Mesenchymal stem cell (in vitro differentiated cells and primary cell): ENCODE measurements around the gene SREBF1.

Experiments used
- DNase-seq: peaks from one replicate; pipeline ENCODE4 v3.0.0-alpha.2; 2013
- H2AFZ ChIP-seq: one replicate; pipeline ENCODE4 v1.6.1; 2013; ENCODE audit warnings: low read depth, mild to moderate bottlenecking, control low read depth, inconsistent platforms, low read length, moderate library complexity
- H2AK5ac ChIP-seq: 2 replicates; pipeline ENCODE4 v1.6.1; 2013; ENCODE audit warnings: low read length, moderate library complexity, mild to moderate bottlenecking, inconsistent platforms; ENCODE audit not compliant: severe bottlenecking
- H2BK120ac ChIP-seq: one replicate; pipeline ENCODE4 v1.6.1; 2013; ENCODE audit warnings: low read depth, mild to moderate bottlenecking, inconsistent platforms, low read length, moderate library complexity
- H2BK12ac ChIP-seq, 2 experiments: one replicate each; pipeline ENCODE4 v1.6.1; 2013; ENCODE audit warnings: inconsistent platforms in 2 of 2, low read length in 2 of 2, mild to moderate bottlenecking in 2 of 2, moderate library complexity in 2 of 2, control low read depth in 1 of 2
- H2BK15ac ChIP-seq: one replicate; pipeline ENCODE4 v1.6.1; 2013; ENCODE audit warnings: mild to moderate bottlenecking, low read depth, inconsistent platforms; ENCODE audit not compliant: poor library complexity, severe bottlenecking
- H2BK5ac ChIP-seq: 2 replicates; pipeline ENCODE4 v1.6.1; 2013; ENCODE audit warnings: low read depth, mild to moderate bottlenecking, low read length, control low read depth, inconsistent platforms; ENCODE audit not compliant: poor library complexity, severe bottlenecking
- H3K14ac ChIP-seq, 2 experiments: one replicate each; pipeline ENCODE4 v1.6.1; 2013; ENCODE audit warnings: inconsistent platforms in 2 of 2, low read length in 2 of 2, control low read depth in 1 of 2, mild to moderate bottlenecking in 1 of 2, moderate library complexity in 1 of 2
- H3K18ac ChIP-seq, 2 experiments: one replicate each; pipeline ENCODE4 v1.6.1; 2013; ENCODE audit warnings: inconsistent platforms in 2 of 2, low read length in 2 of 2, control low read depth in 1 of 2, low read depth in 1 of 2, mild to moderate bottlenecking in 1 of 2
- H3K23ac ChIP-seq, 2 experiments: one replicate each; pipeline ENCODE4 v1.6.1; 2013; ENCODE audit warnings: inconsistent platforms in 2 of 2, low read length in 2 of 2, mild to moderate bottlenecking in 2 of 2, moderate library complexity in 2 of 2, control low read depth in 1 of 2
- H3K27ac ChIP-seq: 2 replicates; pipeline ENCODE4 v1.5.1; 2013; ENCODE audit warnings: mild to moderate bottlenecking, moderate library complexity, low read length, control low read depth, inconsistent platforms; ENCODE audit not compliant: poor library complexity, severe bottlenecking
- H3K27me3 ChIP-seq, 2 experiments: 2 replicates each; pipeline versions ENCODE4 v1.6.1 to v1.7.0; 2013; ENCODE audit warnings: low read length in 2 of 2, mild to moderate bottlenecking in 2 of 2, moderate library complexity in 2 of 2, control low read depth in 1 of 2, inconsistent platforms in 1 of 2; ENCODE audit not compliant: control insufficient read depth in 1 of 2, insufficient read depth in 1 of 2
- H3K36me3 ChIP-seq, 2 experiments: 2 replicates each; pipeline versions ENCODE4 v1.6.1 to v1.7.0; 2013; ENCODE audit warnings: low read length in 2 of 2, control low read depth in 1 of 2, inconsistent platforms in 1 of 2, low read depth in 1 of 2, mild to moderate bottlenecking in 1 of 2; ENCODE audit not compliant: insufficient read depth in 2 of 2, control insufficient read depth in 1 of 2
- H3K4ac ChIP-seq, 2 experiments: one replicate each; pipeline ENCODE4 v1.6.1; 2013; ENCODE audit warnings: inconsistent platforms in 2 of 2, low read length in 2 of 2, mild to moderate bottlenecking in 2 of 2, moderate library complexity in 2 of 2, control low read depth in 1 of 2, low read depth in 1 of 2
- H3K4me1 ChIP-seq: 2 replicates; pipeline ENCODE4 v1.6.1; 2013; ENCODE audit warnings: low read depth, low read length, control low read depth; ENCODE audit not compliant: control insufficient read depth, insufficient read depth
- H3K4me2 ChIP-seq: 2 replicates; pipeline ENCODE4 v1.6.1; 2013; ENCODE audit warnings: low read length, mild to moderate bottlenecking, inconsistent platforms; ENCODE audit not compliant: poor library complexity, severe bottlenecking
- H3K4me3 ChIP-seq, 2 experiments: 2 replicates each; pipeline versions ENCODE4 v1.5.1 to v1.7.0; 2013; ENCODE audit warnings: low read length in 2 of 2, mild to moderate bottlenecking in 2 of 2, control low read depth in 1 of 2, low read depth in 1 of 2; ENCODE audit not compliant: insufficient read depth in 1 of 2
- H3K79me1 ChIP-seq: replicated peaks from 2 replicates; pipeline ENCODE4 v1.6.1; 2013; ENCODE audit warnings: mild to moderate bottlenecking, control low read depth, low read length, inconsistent platforms; ENCODE audit not compliant: poor library complexity, severe bottlenecking
- H3K9ac ChIP-seq: 2 replicates; pipeline ENCODE4 v1.7.0; 2013; ENCODE audit warnings: mild to moderate bottlenecking, low read length, moderate library complexity
- H3K9me3 ChIP-seq: 2 replicates; pipeline ENCODE4 v1.7.0; 2013; ENCODE audit warnings: mild to moderate bottlenecking, low read length; ENCODE audit not compliant: control insufficient read depth
- H4K8ac ChIP-seq: one replicate; pipeline ENCODE4 v1.6.1; 2013; ENCODE audit warnings: inconsistent platforms, mild to moderate bottlenecking, low read length, moderate library complexity
- H4K91ac ChIP-seq: one replicate; pipeline ENCODE4 v1.6.1; 2013; ENCODE audit warnings: mild to moderate bottlenecking, low read length, inconsistent platforms
- WGBS: methylation state at CpG from one replicate; pipeline ENCODE4 v1.1.7; 2013; ENCODE audit warnings: mixed read lengths; 5-methylcytosine and 5-hydroxymethylcytosine counted together

SREBF1 gene

GRCh38 chr17:17814162-17815061 lies 22.4 kb downstream of the SREBF1 start:
- H3K4ac ChIP-seq = no peak overlapping the region
- H3K23ac ChIP-seq = no peak overlapping the region
- H2BK120ac ChIP-seq = no peak overlapping the region
- H3K18ac ChIP-seq = no peak overlapping the region
- no peak overlapping the region for H2BK15ac ChIP-seq
- no peak for DNase-seq
- H3K27ac ChIP-seq = no peak overlapping the region
- H4K91ac ChIP-seq = peak overlapping the region; percentile 53
- H3K14ac ChIP-seq = no peak overlapping the region
- no peak overlapping the region for H3K4me2 ChIP-seq
- WGBS = 95% methylated on average over 20 of the region's 20 CpGs
- H2BK12ac ChIP-seq = no peak overlapping the region
- H2BK5ac ChIP-seq = no peak overlapping the region
- peaks cover 48% of the 10 kb centered on the region for H3K4me1 ChIP-seq
- H3K4me3 ChIP-seq = no peak overlapping the region
- H4K8ac ChIP-seq = no peak overlapping the region
- H3K27me3 ChIP-seq = no peaks in the 10 kb centered on the region
- no peaks in the 10 kb centered on the region for H3K9me3 ChIP-seq
- no peak overlapping the region for H2AFZ ChIP-seq
- no peak overlapping the region for H3K9ac ChIP-seq
- peaks cover 79 to 82% of the 10 kb centered on the region in 2 experiments for H3K36me3 ChIP-seq
- H2AK5ac ChIP-seq = no peak overlapping the region
- peaks cover 6% of the 10 kb centered on the region for H3K79me1 ChIP-seq

GRCh38 chr17:17813725-17814095 lies 23.1 kb downstream of the SREBF1 start:
- Histone ChIP-seq H2AFZ (no peak overlapping the region), H3K4ac (peak overlapping the region in 1 of 2 experiments; percentile 35), H3K36me3 (peaks cover 72 to 78% of the 10 kb centered on the region in 2 experiments), H3K27me3 (no peaks in the 10 kb centered on the region), H3K9me3 (no peaks in the 10 kb centered on the region), H3K27ac (no peak overlapping the region), H2BK15ac (no peak overlapping the region), H3K79me1 (peaks cover 6% of the 10 kb centered on the region), H3K14ac (no peak overlapping the region), H3K9ac (no peak overlapping the region), H3K18ac (peak overlapping the region in 1 of 2 experiments; percentile 39), H2BK5ac (no peak overlapping the region), H3K4me3 (no peak overlapping the region), H4K8ac (peak overlapping the region; percentile 51), H2BK120ac (no peak overlapping the region), H3K4me2 (no peak overlapping the region), H3K23ac (no peak overlapping the region), H4K91ac (no peak overlapping the region), H2AK5ac (no peak overlapping the region), H3K4me1 (peaks cover 48% of the 10 kb centered on the region), H2BK12ac (no peak overlapping the region)
- no peak for DNase-seq
- WGBS = 94% methylated on average over 14 of the region's 16 CpGs

GRCh38 chr17:17813055-17813724 lies 23.6 kb downstream of the SREBF1 start:
- Histone ChIP-seq H4K8ac (peak overlapping the region; percentile 67), H3K4ac (peak overlapping the region in 1 of 2 experiments; percentile 35), H2AK5ac (no peak overlapping the region), H3K14ac (no peak overlapping the region), H2BK12ac (no peak overlapping the region), H3K9ac (no peak overlapping the region), H2BK5ac (no peak overlapping the region), H3K9me3 (no peaks in the 10 kb centered on the region), H3K18ac (peak overlapping the region in 1 of 2 experiments; percentile 39), H3K36me3 (peaks cover 66 to 76% of the 10 kb centered on the region in 2 experiments), H3K27ac (no peak overlapping the region), H2BK15ac (no peak overlapping the region), H3K4me3 (no peak overlapping the region), H2AFZ (no peak overlapping the region), H2BK120ac (no peak overlapping the region), H3K23ac (no peak overlapping the region), H3K79me1 (peaks cover 6% of the 10 kb centered on the region), H3K27me3 (no peaks in the 10 kb centered on the region), H3K4me2 (no peak overlapping the region), H4K91ac (no peak overlapping the region), H3K4me1 (peaks cover 46% of the 10 kb centered on the region)
- DNase-seq = no peak
- 95% methylated on average over 22 of the region's 25 CpGs for WGBS
